ENCODE results near the gene ELL2. TPM values are rescaled to one million over a fixed set of nuclear protein-coding genes. Genes with fewer than 3 reads are reported as not detected.

Gene ELL2
- total and polyA plus RNA-seq, 12 donors: 10.5 to 68.2 (median 27.2) TPM

- peaks cover 0 to 17% (median 7%) of the 10 kb centered on the region in 11 donors for H3K9me3 ChIP-seq
- no peak overlapping the region for H3K27ac ChIP-seq
- H3K4me3 ChIP-seq: no peak overlapping the region
- WGBS, 2 donors: 95 to 96% methylated on average over 1 of the region's 1 CpG
- ATAC-seq (no peak), DNase-seq (no peak)
- H3K27me3 ChIP-seq: no peaks in the 10 kb centered on the region
- no peak for TF ChIP-seq CTCF (IDR thresholded peaks at IDR 0.05)
- H3K4me1 ChIP-seq: peaks cover 0 to 10% (median 3%) of the 10 kb centered on the region in 9 donors
- intact Hi-C loops (cut with DNase I): loop anchor here in 5 of 10 donors (10.0 kb wide), 5 partner anchors 258 to 412 kb away; partner anchors contain the start of genes ARSK (in 1 of the 5) and SKIC3 (in 1 of the 5)
- H3K36me3 ChIP-seq: no peaks in the 10 kb centered on the region
Measured at GRCh38 chr5:95967236-95967635, 5.6 kb upstream of the ELL2 start.

GRCh38 chr5:95966005-95966404, 4.4 kb upstream of the ELL2 start:
- no peak for TF ChIP-seq CTCF (IDR thresholded peaks at IDR 0.05)
- Histone ChIP-seq H3K9me3 (peaks cover 0 to 14% (median 7%) of the 10 kb centered on the region in 11 donors), H3K27ac (no peak overlapping the region), H3K4me3 (no peak overlapping the region), H3K4me1 (peaks cover 0 to 14% (median 7%) of the 10 kb centered on the region in 9 donors), H3K36me3 (no peaks in the 10 kb centered on the region), H3K27me3 (no peaks in the 10 kb centered on the region)
- DNase-seq (no peak), ATAC-seq (no peak)
- 97 to 99% methylated on average over 2 of the region's 2 CpGs for WGBS, 2 donors
- intact Hi-C loops (cut with DNase I): loop anchor here in 5 of 10 donors (10.0 kb wide), 5 partner anchors 259 to 411 kb away; partner anchors contain the start of genes ARSK (in 1 of the 5) and SKIC3 (in 1 of the 5)

- TF ChIP-seq CTCF (IDR thresholded peaks at IDR 0.05): no peak
- DNase-seq: no peak
- Histone ChIP-seq H3K27ac (peak overlapping the region in 2 of 10 donors; percentile 96 to 97), H3K4me1 (peaks cover 0 to 24% (median 15%) of the 10 kb centered on the region in 9 donors), H3K9me3 (no peaks in the 10 kb centered on the region), H3K27me3 (no peaks in the 10 kb centered on the region), H3K4me3 (no peak overlapping the region), H3K36me3 (no peaks in the 10 kb centered on the region)
- intact Hi-C loops (cut with DNase I): loop anchor here in 8 of 10 donors (5.0 to 10.0 kb wide), 12 partner anchors 102 to 409 kb away; partner anchors contain the start of genes ARSK (in 1 of the 8), RFESD (in 1 of the 8) and SKIC3 (in 1 of the 8)
- no peak for ATAC-seq
- WGBS, 2 donors: 67 to 73% methylated on average over 8 of the region's 8 CpGs
Measured at GRCh38 chr5:95963650-95964410, 2.2 kb upstream of the ELL2 start.

- no peak for ATAC-seq
- peaks cover 0 to 34% (median 26%) of the 10 kb centered on the region in 9 donors for H3K4me1 ChIP-seq
- intact Hi-C loops (cut with DNase I): loop anchor here in 8 of 10 donors (5.0 to 10.0 kb wide), 12 partner anchors 100 to 408 kb away; partner anchors contain the start of genes ARSK (in 1 of the 8), RFESD (in 1 of the 8) and SKIC3 (in 1 of the 8)
- 44 to 47% methylated on average over 6 of the region's 6 CpGs for WGBS, 2 donors
- peak overlapping the region in 4 of 10 donors; percentile 86 to 96 (median 88) for H3K4me3 ChIP-seq
- no peak for DNase-seq
- no peak for TF ChIP-seq CTCF (IDR thresholded peaks at IDR 0.05)
- no peaks in the 10 kb centered on the region for H3K27me3 ChIP-seq
- no peaks in the 10 kb centered on the region for H3K9me3 ChIP-seq
- H3K27ac ChIP-seq: peak overlapping the region; percentile 66 to 100 (median 98)
- no peaks in the 10 kb centered on the region for H3K36me3 ChIP-seq
Measured at GRCh38 chr5:95962785-95963184, 1.1 kb upstream of the ELL2 start.

Measured in heart right ventricle (tissue), 16 donors.